BJ (cell line): ENCODE data around the gene ATE1. TPM values are rescaled to one million over a fixed set of nuclear protein-coding genes. Genes with fewer than 3 reads are reported as not detected.
A peak's percentile ranks its signal among the peaks of the same experiment; 100 is the strongest.

Experiments
- CTCF ChIA-PET: fragments of 350-600 bp; formaldehyde crosslinking; extraction: SDS; loops from one replicate; lab custom pipeline; 2021; ENCODE audit warnings: antibody characterized with exemption, inconsistent platforms; lab: Yijun Ruan, JAX
- POLR2A ChIA-PET: fragments of 300-600 bp; sonication (Branson Sonifier 250); formaldehyde crosslinking; extraction: SDS; loops from one replicate; lab custom pipeline; 2021; ENCODE audit warnings: antibody characterized with exemption; lab: Charles Lee
- DNase-seq: peaks from one replicate; pipeline ENCODE4 v3.0.0-alpha.2; 2011; ENCODE audit warnings: low read depth
- H3K27me3 ChIP-seq: 2 replicates; pipeline ENCODE4 v1.6.0; 2011; ENCODE audit warnings: low read length; ENCODE audit not compliant: control insufficient read depth, insufficient read depth
- H3K36me3 ChIP-seq: 2 replicates; pipeline ENCODE4 v1.5.1; 2011; ENCODE audit warnings: low read length; ENCODE audit not compliant: control insufficient read depth, insufficient read depth
- H3K4me3 ChIP-seq: 2 replicates; pipeline ENCODE4 v1.5.1; 2011; ENCODE audit warnings: low read depth, mild to moderate bottlenecking, control low read depth, low read length
- polyA minus RNA-seq: library from RNA; depleted of rRNA, polyadenylated mRNA; stranded (reverse); fragments of >200 nt; gene quantifications from 2 replicates; pipeline ENCODE4 v1.2.3, GENCODE V29; 2011; rRNA and poly(A)+ RNA removed
- polyA plus RNA-seq: library from polyadenylated mRNA; depleted of rRNA; stranded (reverse); fragments of >200 nt; gene quantifications from 2 replicates; pipeline ENCODE4 v1.2.3, GENCODE V29; 2011; rRNA removed
- TF ChIP-seq, protein P1 (sequence below): IDR thresholded peaks from 2 replicates; pipeline ENCODE4 v1.5.1; 2011; ENCODE audit warnings: low read depth, mild to moderate bottlenecking, control low read depth, inconsistent platforms, low read length, moderate library complexity; ENCODE audit not compliant: insufficient read depth

ATE1 gene
- 7.4 and 11.7 TPM in 2 replicates for polyA plus RNA-seq
- 13.7 and 14.7 TPM in 2 replicates for polyA minus RNA-seq

DNA sequence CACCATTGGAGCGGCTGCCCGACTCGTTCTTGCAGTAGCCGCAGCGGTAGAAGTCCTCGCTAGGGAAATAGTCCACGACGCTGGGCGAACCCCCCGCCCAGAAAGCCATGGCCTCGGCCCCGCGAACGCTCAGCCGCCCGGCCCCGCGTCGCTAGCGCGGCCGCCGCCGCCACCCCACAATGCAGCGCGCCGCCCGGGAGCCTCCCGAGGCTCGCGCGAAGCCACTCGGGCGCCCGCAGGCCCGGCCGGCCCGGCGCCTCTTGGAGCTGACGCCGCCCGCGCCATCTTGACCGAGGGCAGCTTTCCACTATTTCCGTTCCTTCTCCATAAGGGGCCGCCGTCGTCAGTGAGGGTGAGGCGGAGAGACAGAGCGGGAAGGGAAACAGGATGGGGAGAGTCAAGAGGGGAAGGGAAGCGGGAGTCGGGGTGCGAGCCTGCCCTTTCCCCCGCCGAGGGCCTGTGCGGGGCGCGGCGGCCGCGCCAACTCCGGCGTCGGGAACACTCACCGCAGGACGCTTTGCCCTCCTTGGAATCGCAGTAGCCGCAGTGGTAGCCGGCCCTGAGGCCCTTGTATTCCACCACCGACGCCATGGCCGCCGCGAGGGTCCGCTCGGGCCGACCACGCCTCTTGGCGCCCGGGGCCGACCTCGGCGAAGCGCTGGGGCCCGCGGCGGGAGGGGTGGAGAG is at the start of gene ATE1:
TSS of gene ATE1 (minus strand) at position 191 of the 687 bp plus-strand sequence. CDS start at position 109, 82 bp downstream.
- CTCF ChIA-PET, result interaction anchor here (1.0 to 1.2 kb wide), 2 partner anchors 9 to 27 kb away, joined by 3 to 5 read pairs; no protein-coding TSS in a partner anchor
- peak within 1 kb of the TSS; percentile 84 for H3K4me3 ChIP-seq
- DNase-seq, result peak; percentile 54
- TF ChIP-seq, protein P1, sequence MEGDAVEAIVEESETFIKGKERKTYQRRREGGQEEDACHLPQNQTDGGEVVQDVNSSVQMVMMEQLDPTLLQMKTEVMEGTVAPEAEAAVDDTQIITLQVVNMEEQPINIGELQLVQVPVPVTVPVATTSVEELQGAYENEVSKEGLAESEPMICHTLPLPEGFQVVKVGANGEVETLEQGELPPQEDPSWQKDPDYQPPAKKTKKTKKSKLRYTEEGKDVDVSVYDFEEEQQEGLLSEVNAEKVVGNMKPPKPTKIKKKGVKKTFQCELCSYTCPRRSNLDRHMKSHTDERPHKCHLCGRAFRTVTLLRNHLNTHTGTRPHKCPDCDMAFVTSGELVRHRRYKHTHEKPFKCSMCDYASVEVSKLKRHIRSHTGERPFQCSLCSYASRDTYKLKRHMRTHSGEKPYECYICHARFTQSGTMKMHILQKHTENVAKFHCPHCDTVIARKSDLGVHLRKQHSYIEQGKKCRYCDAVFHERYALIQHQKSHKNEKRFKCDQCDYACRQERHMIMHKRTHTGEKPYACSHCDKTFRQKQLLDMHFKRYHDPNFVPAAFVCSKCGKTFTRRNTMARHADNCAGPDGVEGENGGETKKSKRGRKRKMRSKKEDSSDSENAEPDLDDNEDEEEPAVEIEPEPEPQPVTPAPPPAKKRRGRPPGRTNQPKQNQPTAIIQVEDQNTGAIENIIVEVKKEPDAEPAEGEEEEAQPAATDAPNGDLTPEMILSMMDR, result peak; percentile 24; the same call in 1 of the 2 replicates
- POLR2A ChIA-PET, result no interaction called here
- no peaks in the 10 kb centered on the region; the same call in 1 of the 2 replicates for H3K36me3 ChIP-seq
- H3K27me3 ChIP-seq, result no peaks in the 10 kb centered on the region

DNA sequence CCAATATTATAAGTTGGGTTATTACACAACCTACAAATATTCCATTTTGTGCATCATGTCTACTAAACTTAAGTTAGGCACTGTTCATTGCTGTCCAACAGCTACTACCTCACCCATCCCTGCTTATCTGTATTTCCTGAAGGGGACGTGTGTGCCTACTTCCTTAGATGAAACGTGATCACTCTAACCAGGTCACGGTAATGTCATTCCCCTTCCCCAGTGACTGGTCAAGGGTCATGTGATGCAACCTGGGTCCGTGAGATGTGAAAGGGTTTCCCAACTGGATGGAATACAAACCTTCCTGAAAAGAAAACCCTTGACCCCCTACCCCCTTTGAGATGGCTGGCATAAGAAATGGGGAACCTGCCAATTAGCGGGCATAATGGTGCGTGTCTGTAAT is 48.8 kb upstream of the ATE1 start:
- DNase-seq, result no peak
- TF ChIP-seq, protein P1, result no peak
- Histone ChIP-seq H3K36me3 (no peaks in the 10 kb centered on the region), H3K27me3 (no peaks in the 10 kb centered on the region), H3K4me3 (no peak overlapping the region)
- ChIA-PET CTCF (no interaction called here), POLR2A (no interaction called here)

DNA sequence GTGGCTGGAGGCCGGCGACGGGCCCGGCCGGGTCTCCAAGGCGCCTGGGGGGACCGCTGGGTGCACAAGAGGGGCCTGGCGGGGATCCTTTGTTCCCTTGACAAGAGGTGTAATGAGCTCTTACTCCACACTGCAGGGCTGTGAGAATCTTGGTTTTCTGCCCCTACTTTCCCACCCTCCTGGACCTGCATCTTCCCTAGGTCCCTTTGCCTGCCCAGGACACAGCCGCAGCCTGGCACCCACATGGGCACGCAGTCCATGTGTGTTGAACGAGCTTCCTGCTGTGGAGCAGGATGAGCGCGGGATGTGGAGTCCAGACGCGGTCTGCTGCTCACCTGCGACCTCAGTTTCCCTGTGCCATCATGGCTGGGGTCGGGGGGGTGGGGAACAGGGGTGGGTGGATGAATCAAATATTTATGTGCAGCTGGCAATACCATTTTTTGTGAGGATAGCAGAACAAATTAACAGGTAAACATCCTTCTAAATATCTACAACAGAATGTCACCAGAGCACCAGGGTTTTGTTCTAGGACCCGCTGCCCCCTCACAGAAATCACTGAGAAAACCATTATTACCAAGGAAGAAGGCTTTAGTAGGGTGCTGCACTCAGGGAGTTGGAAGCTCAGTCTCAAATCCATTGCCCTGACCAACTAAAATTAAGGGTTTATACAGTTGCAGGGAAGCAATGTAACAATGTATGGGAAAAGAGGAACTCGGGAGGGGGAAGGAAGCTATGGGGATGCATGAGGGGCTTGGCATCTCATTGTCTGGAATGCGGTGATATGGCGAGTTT is 47.7 kb upstream of the ATE1 start:
- TF ChIP-seq, protein P1, result peak; percentile 41
- CTCF ChIA-PET, result interaction anchor here (0.7 to 1.5 kb wide), 5 partner anchors 8 to 64 kb away, joined by 3 to 6 read pairs (median 3); no protein-coding TSS in a partner anchor

DNA sequence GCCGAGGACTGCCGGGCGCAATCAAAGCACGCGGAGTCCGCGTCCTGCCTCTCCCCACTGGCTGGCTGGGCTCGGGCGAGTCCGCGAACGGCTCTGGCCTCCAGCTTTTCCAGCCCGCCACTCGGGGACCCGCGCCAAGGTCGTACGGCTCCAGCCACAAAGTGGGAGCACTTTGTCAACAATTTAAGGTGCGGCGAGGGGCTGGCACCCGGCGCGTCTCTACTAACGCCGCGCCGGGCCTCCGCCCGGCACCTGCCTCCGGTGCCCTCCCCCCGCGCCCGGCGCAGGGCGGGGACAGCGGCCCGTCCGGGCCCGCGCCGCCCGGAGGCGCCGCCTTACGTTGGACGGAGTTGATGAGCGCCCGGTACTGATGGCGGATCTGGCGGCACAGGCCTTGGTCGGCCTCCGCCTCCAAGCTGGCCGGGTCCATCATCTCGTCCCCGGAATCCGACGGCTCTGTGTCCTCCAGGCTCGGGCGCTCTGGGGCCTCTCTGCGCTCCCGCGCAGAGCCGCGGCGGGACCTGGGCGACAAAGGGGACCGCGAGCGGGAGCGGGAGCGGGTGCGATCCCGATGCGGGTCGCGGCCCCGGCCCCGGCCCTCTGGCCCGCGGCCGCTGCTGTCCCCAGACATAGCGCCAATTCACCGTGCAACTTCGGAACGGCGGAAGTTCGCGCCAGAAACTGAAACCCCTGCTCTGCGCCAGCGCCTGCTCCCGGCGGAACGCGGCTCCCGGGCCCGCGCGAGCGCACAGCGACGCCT is 46.9 kb upstream of the ATE1 start, which contains the start of gene NSMCE4A:
TSS of gene NSMCE4A (minus strand) at position 683 of the 760 bp plus-strand sequence. CDS start at position 631, 52 bp downstream.
- no peak for DNase-seq
- ChIA-PET POLR2A (no interaction called here), CTCF (interaction anchor here (0.7 to 1.5 kb wide), 5 partner anchors 9 to 65 kb away, joined by 3 to 5 read pairs (median 3); no protein-coding TSS in a partner anchor)
- Histone ChIP-seq H3K27me3 (no peaks in the 10 kb centered on the region), H3K36me3 (no peaks in the 10 kb centered on the region), H3K4me3 (peak within 1 kb of the TSS; percentile 78)
- TF ChIP-seq, protein P1, result no peak

More for the DNA sequence above, 47.7 kb upstream of the ATE1 start:
- H3K27me3 ChIP-seq, result no peaks in the 10 kb centered on the region
- peak overlapping the region; percentile 78 for H3K4me3 ChIP-seq
- DNase-seq, result no peak
- POLR2A ChIA-PET, result no interaction called here
- H3K36me3 ChIP-seq, result no peaks in the 10 kb centered on the region
